ENCODE results near the gene ERCC6L. TPM values are rescaled to one million over a fixed set of nuclear protein-coding genes. Genes with fewer than 3 reads are reported as not detected.

The ERCC6L gene
- total and polyA plus RNA-seq, 10 of the 15 experiments (the other 5 are each of a cell fraction or from before 2014, with no cell fraction given): 4.7 to 13.1 (median 7.7) TPM

- WGBS (ENCODE audit: insufficient coverage, insufficient replicate concordance, low lambda C conversion rate, missing lambda C conversion rate): 63% methylated on average over 10 of the region's 10 CpGs
- no TSS peak for BruUV-seq (replicated peaks)
Observed at GRCh38 chrX:72159769-72160168, 79.1 kb downstream of the ERCC6L start.

More at GRCh38 chrX:72159769-72160168, 79.1 kb downstream of the ERCC6L start:
- H2AFZ ChIP-seq (ENCODE audit: control insufficient read depth, low read depth, low read length): no peak overlapping the region
- no peaks in the 10 kb centered on the region for H3K36me3 ChIP-seq (ENCODE audit: control insufficient read depth in 2 of 2, insufficient read depth in 2 of 2, low read length in 1 of 2)
- H3K27ac ChIP-seq (ENCODE audit: control insufficient read depth, insufficient read depth): no peak overlapping the region
- ChIA-PET RAD21 (ENCODE audit: unreplicated experiment) (no interaction called here), SMC1A (ENCODE audit: uncharacterized antibody, unreplicated experiment) (no interaction called here), CTCF (no interaction called here), POLR2A (no interaction called here)
- intact Hi-C loops (cut with micrococcal nuclease; ENCODE audit: unreplicated experiment) (no loop called here), in situ Hi-C loops (cut with MboI) (no loop called here)
- H3K4me1 ChIP-seq (ENCODE audit: control insufficient read depth, insufficient read depth, low read length): no peaks in the 10 kb centered on the region
- H3K27me3 ChIP-seq (replicated peaks in 1 of 2; ENCODE audit: control insufficient read depth in 2 of 2, insufficient read depth in 2 of 2, low read length in 1 of 2): no peaks in the 10 kb centered on the region
- no peak for ATAC-seq
- H3K4me3 ChIP-seq: no peak overlapping the region
- no peak overlapping the region for H3K9ac ChIP-seq (ENCODE audit: control insufficient read depth, insufficient read depth, low read length)
- H3K79me2 ChIP-seq (ENCODE audit: control insufficient read depth, insufficient read depth, low read length): no peaks in the 10 kb centered on the region
- TF ChIP-seq DPF2 (IDR thresholded peaks at IDR 0.05) (no peak), SIN3A (IDR thresholded peaks at IDR 0.05; ENCODE audit: low read depth, low read length) (no peak), HDAC6 (IDR thresholded peaks at IDR 0.05; ENCODE audit: unreplicated experiment) (no peak), STAT3 (IDR thresholded peaks at IDR 0.05; ENCODE audit: low read depth, low read length) (no peak), POLR2AphosphoS2 (IDR thresholded peaks at IDR 0.05; ENCODE audit: low read depth, low read length) (no peak), YBX1 (IDR thresholded peaks at IDR 0.05) (no peak), ASH2L (IDR thresholded peaks at IDR 0.05; ENCODE audit: borderline replicate concordance, low read depth) (no peak), SP1 (IDR thresholded peaks at IDR 0.05; ENCODE audit: low read depth, low read length) (no peak), JUNB (IDR thresholded peaks at IDR 0.05) (no peak), ZBTB33 (IDR thresholded peaks at IDR 0.05) (no peak), PKNOX1 (IDR thresholded peaks at IDR 0.05) (no peak), CHD2 (IDR thresholded peaks at IDR 0.05; ENCODE audit: borderline replicate concordance, low read depth, low read length) (no peak)
- no peaks in the 10 kb centered on the region; the same call in 2 of the 3 replicates for H3K9me3 ChIP-seq (replicated peaks; ENCODE audit: control insufficient read depth, insufficient read depth, low read length)
- DNase-seq (ENCODE audit: low read depth, low spot score): no peak
- no peak for FAIRE-seq
- H3K4me2 ChIP-seq (ENCODE audit: control insufficient read depth, insufficient read depth): no peak overlapping the region
- no peaks in the 10 kb centered on the region for H4K20me1 ChIP-seq (ENCODE audit: control insufficient read depth, insufficient read depth)
